HepG2 (cell line): ENCODE data around the gene LRRC32. TPM values are rescaled to one million over a fixed set of nuclear protein-coding genes. Genes with fewer than 3 reads are reported as not detected.

Experiments used
- ATAC-seq: fragments of 200-7000 bp; cut with Tn5 transposase; 3 replicates; pipeline ENCODE4 v1.9.1; 2020; ENCODE audit warnings: mild to moderate bottlenecking, moderate library complexity
- BruUV-seq: library from RNA; stranded (reverse); fragments of 400-500 nt; replicated peaks from 2 replicates; lab custom pipeline; 2021; lab: Mats Ljungman, UMichigan
- CTCF ChIA-PET: fragments of 300-600 bp; formaldehyde crosslinking; extraction: SDS; loops from one replicate; lab custom pipeline; 2021; ENCODE audit warnings: low total read pairs, inconsistent platforms, low intra/inter-chr PET ratio; lab: Yijun Ruan, JAX
- POLR2A ChIA-PET: fragments of 350-600 bp; sonication (Branson Sonifier 250); formaldehyde crosslinking; loops from one replicate; lab custom pipeline; 2020; ENCODE audit warnings: antibody characterized with exemption, inconsistent platforms; lab: Yijun Ruan, JAX
- DNase-seq: peaks from one replicate; pipeline ENCODE4 v3.0.0-alpha.2; 2015; ENCODE audit warnings: low spot score
- FAIRE-seq: peaks from 3 replicates; lab custom pipeline; 2011; peaks lifted over from hg19 to GRCh38; lab: Jason Lieb, UNC
- H2AFZ ChIP-seq: one replicate; pipeline ENCODE4 v1.6.1; 2011; ENCODE audit warnings: low read length, inconsistent platforms
- H3K27ac ChIP-seq: fragments of 300-600 bp; 3 replicates; pipeline ENCODE4 v1.8.0; 2011; ENCODE audit warnings: mixed run types, mild to moderate bottlenecking, mixed read lengths, low read length, inconsistent platforms; ENCODE audit not compliant: insufficient read depth; ENCODE audit errors: extremely low read length
- H3K27me3 ChIP-seq, 2 experiments: fragments of 200-600 bp in 1 of 2; 2 replicates in 1 of 2; 3 replicates in 1 of 2; pipeline versions ENCODE4 v1.6.0 to v1.8.0; 2011; ENCODE audit warnings: low read length in 2 of 2, mild to moderate bottlenecking in 2 of 2, moderate library complexity in 2 of 2, inconsistent platforms in 1 of 2; ENCODE audit not compliant: insufficient read depth in 2 of 2, control insufficient read depth in 1 of 2
- H3K36me3 ChIP-seq, 2 experiments: fragments of 200-600 bp in 1 of 2; replicated peaks in 1 of 2; 2 replicates in 1 of 2; 3 replicates in 1 of 2; pipeline versions ENCODE4 v1.5.1 to v1.8.0; 2011; ENCODE audit warnings: low read length in 2 of 2, inconsistent platforms in 1 of 2; ENCODE audit not compliant: insufficient read depth in 2 of 2, control insufficient read depth in 1 of 2
- H3K4me1 ChIP-seq: 2 replicates; pipeline ENCODE4 v1.5.1; 2012; ENCODE audit warnings: low read length, inconsistent platforms; ENCODE audit not compliant: insufficient read depth
- H3K4me2 ChIP-seq: 2 replicates; pipeline ENCODE4 v1.6.0; 2011; ENCODE audit warnings: low read depth, low read length, inconsistent platforms
- H3K4me3 ChIP-seq, 3 experiments: fragments of 200-600 bp in 1 of 3; sonication (generic), shearing (Covaris generic) in 1 of 3; replicated peaks in 1 of 3; 2 replicates each; pipeline ENCODE4 v1.5.1; 2011 to 2016; ENCODE audit warnings: low read length in 3 of 3, inconsistent platforms in 2 of 3, low read depth in 2 of 3, mild to moderate bottlenecking in 2 of 3, control low read depth in 1 of 3, mixed read lengths in 1 of 3; ENCODE audit not compliant: insufficient read depth in 1 of 3
- H3K79me2 ChIP-seq: one replicate; pipeline ENCODE4 v1.6.1; 2011; ENCODE audit warnings: low read length, inconsistent platforms; ENCODE audit not compliant: insufficient read depth
- H3K9ac ChIP-seq: 2 replicates; pipeline ENCODE4 v1.6.0; 2011; ENCODE audit warnings: mild to moderate bottlenecking, low read depth, low read length, inconsistent platforms; ENCODE audit not compliant: insufficient read depth
- H3K9me3 ChIP-seq: 2 replicates; pipeline ENCODE4 v1.5.1; 2012; ENCODE audit warnings: mild to moderate bottlenecking, low read length
- H4K20me1 ChIP-seq: 2 replicates; pipeline ENCODE4 v1.6.0; 2011; ENCODE audit warnings: inconsistent platforms, mild to moderate bottlenecking, low read length, moderate library complexity; ENCODE audit not compliant: insufficient read depth
- GATAD1 ChIP-seq: IDR thresholded peaks from 2 replicates; pipeline ENCODE4 v1.6.1; 2016; ENCODE audit warnings: missing genetic modification reagents, missing compliant biosample characterization
- GPN1 ChIP-seq: sonication (generic); formaldehyde crosslinking; IDR thresholded peaks from 2 replicates; pipeline ENCODE4 v1.5.1; 2020; ENCODE audit warnings: missing genetic modification reagents, borderline replicate concordance
- MAFK ChIP-seq, 2 experiments: IDR thresholded peaks in 1 of 2; conservative IDR thresholded peaks in 1 of 2; 2 replicates each; pipeline ENCODE4 v1.6.1; 2011; ENCODE audit warnings: improper control_type of control experiment in 2 of 2, low read length in 2 of 2
- SMAD1 ChIP-seq: sonication (generic); formaldehyde crosslinking; IDR thresholded peaks from 2 replicates; pipeline ENCODE4 v1.4.0; 2020; ENCODE audit warnings: missing genetic modification reagents, low read depth, mild to moderate bottlenecking, borderline replicate concordance
- SRSF1 ChIP-seq: fragments of 200-400 bp; formaldehyde crosslinking; optimal IDR thresholded peaks from 2 replicates; pipeline ENCODE3; 2017; ENCODE audit warnings: mild to moderate bottlenecking, low read depth, low read length, moderate library complexity
- ZMAT5 ChIP-seq: sonication (generic); formaldehyde crosslinking; IDR thresholded peaks from 2 replicates; pipeline ENCODE4 v1.5.0; 2020; ENCODE audit warnings: mild to moderate bottlenecking, low read depth, missing genetic modification reagents, borderline replicate concordance
- ZNF30 ChIP-seq: sonication (generic); formaldehyde crosslinking; IDR thresholded peaks from 2 replicates; pipeline ENCODE4 v1.5.0; 2020; ENCODE audit warnings: mild to moderate bottlenecking, missing genetic modification reagents
- WGBS: methylation state at CpG from one replicate; pipeline ENCODE4 v1.1.6; 2017; ENCODE audit warnings: low lambda C conversion rate; 5-methylcytosine and 5-hydroxymethylcytosine counted together
- in situ Hi-C: cut with HindIII; loops from 2 replicates; pipeline ENCODE4 v1.10.0; 2017; ENCODE audit warnings: low pct_unique_long_range_greater_than_20kb; ENCODE audit not compliant: extremely low pct_ligation_motif_present
- intact Hi-C: fragments of 100-400 bp; cut with micrococcal nuclease; formaldehyde crosslinking; loops from one replicate; pipeline ENCODE4 v1.10.0; 2022; ENCODE audit not compliant: unreplicated experiment
- polyA plus RNA-seq, 8 experiments: library from polyadenylated mRNA; depleted of rRNA in 3 of 8; stranded (reverse) in 7 of 8; unstranded in 1 of 8; fragments of >200 nt; fragmentation: Illumina TruSeq in 4 of 8; extraction: Trizol in 4 of 8; gene quantifications; 2 replicates each; pipeline versions ENCODE4 v1.2.1 to v1.2.3, GENCODE V29; 2011 to 2016; ENCODE audit warnings: low read depth in 4 of 8, missing spikeins in 1 of 8, mixed read lengths in 1 of 8; ENCODE audit not compliant: insufficient read depth in 1 of 8
- total RNA-seq, 5 experiments: library from RNA; depleted of rRNA; stranded (reverse); fragments of >200 nt; fragmentation: Illumina TruSeq; extraction: Trizol; gene quantifications; 2 replicates each; pipeline ENCODE4 v1.2.3, GENCODE V29; 2016; ENCODE audit warnings: low read depth in 1 of 5
- TF ChIP-seq, protein P1 (sequence below): sonication (generic); formaldehyde crosslinking; IDR thresholded peaks from 2 replicates; pipeline ENCODE4; 2020; ENCODE audit warnings: missing genetic modification reagents, mild to moderate bottlenecking, borderline replicate concordance

The LRRC32 gene
- total and polyA plus RNA-seq, 2 of the 13 experiments (the other 11 are each of a cell fraction or from before 2014, with no cell fraction given) = 0.07 TPM; not detected in 1

DNA sequence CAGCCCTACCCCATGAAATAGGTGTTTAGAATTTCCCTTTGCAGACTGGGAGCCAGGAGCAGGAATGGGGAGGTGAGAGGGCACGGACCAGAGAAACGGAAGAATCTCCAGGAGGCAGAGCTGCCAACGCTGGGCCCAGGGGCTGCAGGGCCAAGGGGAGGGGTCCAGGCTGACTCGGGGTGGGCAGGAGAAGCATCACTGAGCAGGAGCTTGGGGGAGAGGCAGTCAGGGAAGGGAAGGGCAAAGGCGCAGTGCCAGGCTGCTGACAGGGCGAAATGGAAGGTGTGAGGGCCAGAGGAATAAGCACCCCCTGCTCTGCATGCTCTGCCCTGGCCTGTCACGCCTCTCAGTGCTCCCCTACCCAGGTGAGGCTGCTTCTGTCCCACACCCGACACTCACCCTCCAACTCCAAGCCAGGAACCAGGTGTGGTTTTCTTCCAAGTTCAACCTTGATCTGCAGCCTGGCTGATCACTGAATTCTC lies 14.5 kb downstream of the LRRC32 start:
- ATAC-seq = no peak
- no peak overlapping the region for H3K9ac ChIP-seq
- H3K36me3 ChIP-seq = no peaks in the 10 kb centered on the region
- in situ Hi-C loops (no loop called here), intact Hi-C loops (no loop called here)
- H2AFZ ChIP-seq = no peak overlapping the region
- 8% methylated on average over 6 of the region's 8 CpGs for WGBS
- ChIA-PET POLR2A (no interaction called here), CTCF (no interaction called here)
- TF ChIP-seq SRSF1 (no peak), MAFK (conservative IDR thresholded peaks at IDR 0.05 in 1 of 2, IDR thresholded peaks at IDR 0.05 in 1 of 2; ENCODE audit: low read length in 2 of 2) (peak in 1 of 2 experiments; percentile 12; a peak in 1 of 4 replicates), SMAD1 (no peak), ZNF30 (CRISPR knock-in tag) (no peak), GATAD1 (CRISPR knock-in tag) (no peak), GPN1 (CRISPR knock-in tag) (no peak), ZMAT5 (no peak)
- TF ChIP-seq, protein P1, sequence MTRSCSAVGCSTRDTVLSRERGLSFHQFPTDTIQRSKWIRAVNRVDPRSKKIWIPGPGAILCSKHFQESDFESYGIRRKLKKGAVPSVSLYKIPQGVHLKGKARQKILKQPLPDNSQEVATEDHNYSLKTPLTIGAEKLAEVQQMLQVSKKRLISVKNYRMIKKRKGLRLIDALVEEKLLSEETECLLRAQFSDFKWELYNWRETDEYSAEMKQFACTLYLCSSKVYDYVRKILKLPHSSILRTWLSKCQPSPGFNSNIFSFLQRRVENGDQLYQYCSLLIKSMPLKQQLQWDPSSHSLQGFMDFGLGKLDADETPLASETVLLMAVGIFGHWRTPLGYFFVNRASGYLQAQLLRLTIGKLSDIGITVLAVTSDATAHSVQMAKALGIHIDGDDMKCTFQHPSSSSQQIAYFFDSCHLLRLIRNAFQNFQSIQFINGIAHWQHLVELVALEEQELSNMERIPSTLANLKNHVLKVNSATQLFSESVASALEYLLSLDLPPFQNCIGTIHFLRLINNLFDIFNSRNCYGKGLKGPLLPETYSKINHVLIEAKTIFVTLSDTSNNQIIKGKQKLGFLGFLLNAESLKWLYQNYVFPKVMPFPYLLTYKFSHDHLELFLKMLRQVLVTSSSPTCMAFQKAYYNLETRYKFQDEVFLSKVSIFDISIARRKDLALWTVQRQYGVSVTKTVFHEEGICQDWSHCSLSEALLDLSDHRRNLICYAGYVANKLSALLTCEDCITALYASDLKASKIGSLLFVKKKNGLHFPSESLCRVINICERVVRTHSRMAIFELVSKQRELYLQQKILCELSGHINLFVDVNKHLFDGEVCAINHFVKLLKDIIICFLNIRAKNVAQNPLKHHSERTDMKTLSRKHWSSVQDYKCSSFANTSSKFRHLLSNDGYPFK (CRISPR knock-in tag) = no peak
- no peak for DNase-seq
- BruUV-seq = no TSS peak
- no peak for FAIRE-seq
- H3K79me2 ChIP-seq = no peaks in the 10 kb centered on the region
- no peak overlapping the region for H3K4me2 ChIP-seq
- H3K4me1 ChIP-seq = no peaks in the 10 kb centered on the region
- H3K27me3 ChIP-seq = peaks cover 3 to 48% of the 10 kb centered on the region in 2 experiments
- H3K9me3 ChIP-seq = no peaks in the 10 kb centered on the region
- H3K27ac ChIP-seq = no peak overlapping the region
- H4K20me1 ChIP-seq = no peaks in the 10 kb centered on the region
- H3K4me3 ChIP-seq = no peak overlapping the region
